NCI-H2196 treated with DMSO at 0.1 percent for 48 hours (cell line): ENCODE results near the gene LCE3E.

ENCODE experiments used
- DNase-seq: peaks from one replicate; lab custom pipeline; 2025; ENCODE audit not compliant: unreplicated experiment; lab: John Stamatoyannopoulos, UW

LCE3E gene

GRCh38 chr1:152517237-152517811, 49.3 kb downstream of the LCE3E start:
- no peak for DNase-seq

- no peak for DNase-seq
Measured at GRCh38 chr1:152516082-152516481, 50.5 kb downstream of the LCE3E start.
